H1 (cell line): ENCODE measurements around the gene NET1.

Source experiments
- CEBPB ChIP-seq: IDR thresholded peaks from 2 replicates; pipeline ENCODE4 v1.6.1; 2012; ENCODE audit warnings: low read depth, low read length
- EP300 ChIP-seq, 2 experiments: IDR thresholded peaks; 1 replicate in 1 of 2; 2 replicates in 1 of 2; pipeline ENCODE4 v1.6.1; 2011 to 2012; ENCODE audit warnings: low read depth in 2 of 2, low read length in 2 of 2, mild to moderate bottlenecking in 2 of 2, borderline replicate concordance in 1 of 2, inconsistent platforms in 1 of 2, moderate library complexity in 1 of 2
- GABPA ChIP-seq: IDR thresholded peaks from 2 replicates; pipeline ENCODE4 v1.6.1; 2011; ENCODE audit warnings: mild to moderate bottlenecking, low read length, moderate library complexity, borderline replicate concordance; ENCODE audit not compliant: insufficient read depth
- HDAC6 ChIP-seq: IDR thresholded peaks from one replicate; pipeline ENCODE4 v1.7.1; 2012; ENCODE audit warnings: low read depth, mild to moderate bottlenecking, inconsistent platforms, low read length, moderate library complexity
- POLR2A ChIP-seq, 2 experiments: IDR thresholded peaks; 1 replicate in 1 of 2; 2 replicates in 1 of 2; pipeline ENCODE4 v1.6.1; 2011; ENCODE audit warnings: low read depth in 2 of 2, low read length in 2 of 2, mild to moderate bottlenecking in 2 of 2; ENCODE audit errors: control extremely low read depth in 1 of 2
- RAD21 ChIP-seq, 2 experiments: IDR thresholded peaks in 1 of 2; conservative IDR thresholded peaks in 1 of 2; 2 replicates each; pipeline ENCODE4 v1.6.1; 2011; ENCODE audit warnings: low read depth in 2 of 2, low read length in 2 of 2, improper control_type of control experiment in 1 of 2, inconsistent platforms in 1 of 2, mild to moderate bottlenecking in 1 of 2, moderate library complexity in 1 of 2
- SP1 ChIP-seq: IDR thresholded peaks from 2 replicates; pipeline ENCODE4 v1.6.1; 2011; ENCODE audit warnings: low read depth, low read length
- SP4 ChIP-seq: IDR thresholded peaks from 2 replicates; pipeline ENCODE4 v1.6.1; 2012; ENCODE audit warnings: low read length, inconsistent platforms
- TBP ChIP-seq: IDR thresholded peaks from 2 replicates; pipeline ENCODE4 v1.6.1; 2011; ENCODE audit warnings: low read depth, low read length, improper control_type of control experiment
- TF ChIP-seq, protein P1 (sequence below), 3 experiments: IDR thresholded peaks; 1 replicate in 2 of 3; 2 replicates in 1 of 3; pipeline versions ENCODE4 v1.5.1 to v1.6.1; 2011; ENCODE audit warnings: low read length in 3 of 3, mild to moderate bottlenecking in 3 of 3, inconsistent platforms in 2 of 3, low read depth in 1 of 3, moderate library complexity in 1 of 3; ENCODE audit not compliant: insufficient read depth in 1 of 3; ENCODE audit errors: control extremely low read depth in 1 of 3

DNA sequence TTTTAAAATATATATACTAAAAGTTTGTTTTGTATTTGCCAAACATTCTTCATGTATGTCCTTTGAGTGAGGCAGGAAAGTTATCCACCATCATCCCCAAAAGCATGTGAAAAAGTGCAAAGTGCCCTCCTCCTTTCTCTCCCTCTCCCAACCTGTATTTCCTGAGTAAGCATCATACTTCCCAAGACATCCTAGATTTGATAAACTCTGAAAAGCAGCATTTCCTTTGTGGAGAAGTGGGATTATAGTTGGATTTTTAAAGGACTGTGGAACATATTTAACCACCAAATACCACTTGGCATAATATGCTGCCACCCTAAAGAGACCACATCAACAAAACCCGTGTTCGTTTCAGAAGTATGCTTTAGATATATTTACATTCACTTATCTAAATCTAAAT, 36.9 kb downstream of the NET1 start:
- TF ChIP-seq, protein P1, sequence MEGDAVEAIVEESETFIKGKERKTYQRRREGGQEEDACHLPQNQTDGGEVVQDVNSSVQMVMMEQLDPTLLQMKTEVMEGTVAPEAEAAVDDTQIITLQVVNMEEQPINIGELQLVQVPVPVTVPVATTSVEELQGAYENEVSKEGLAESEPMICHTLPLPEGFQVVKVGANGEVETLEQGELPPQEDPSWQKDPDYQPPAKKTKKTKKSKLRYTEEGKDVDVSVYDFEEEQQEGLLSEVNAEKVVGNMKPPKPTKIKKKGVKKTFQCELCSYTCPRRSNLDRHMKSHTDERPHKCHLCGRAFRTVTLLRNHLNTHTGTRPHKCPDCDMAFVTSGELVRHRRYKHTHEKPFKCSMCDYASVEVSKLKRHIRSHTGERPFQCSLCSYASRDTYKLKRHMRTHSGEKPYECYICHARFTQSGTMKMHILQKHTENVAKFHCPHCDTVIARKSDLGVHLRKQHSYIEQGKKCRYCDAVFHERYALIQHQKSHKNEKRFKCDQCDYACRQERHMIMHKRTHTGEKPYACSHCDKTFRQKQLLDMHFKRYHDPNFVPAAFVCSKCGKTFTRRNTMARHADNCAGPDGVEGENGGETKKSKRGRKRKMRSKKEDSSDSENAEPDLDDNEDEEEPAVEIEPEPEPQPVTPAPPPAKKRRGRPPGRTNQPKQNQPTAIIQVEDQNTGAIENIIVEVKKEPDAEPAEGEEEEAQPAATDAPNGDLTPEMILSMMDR (IDR thresholded peaks at IDR 0.05; ENCODE audit: control extremely low read depth in 1 of 3, insufficient read depth in 1 of 3, low read depth in 1 of 3, low read length in 3 of 3): no peak
- TF ChIP-seq CEBPB (no peak), EP300 (IDR thresholded peaks at IDR 0.05; ENCODE audit: borderline replicate concordance in 1 of 2, low read depth in 2 of 2, low read length in 2 of 2) (no peak), TBP (no peak), GABPA (no peak), SP4 (no peak), RAD21 (IDR thresholded peaks at IDR 0.05 in 1 of 2, conservative IDR thresholded peaks at IDR 0.05 in 1 of 2; ENCODE audit: low read depth in 2 of 2, low read length in 2 of 2) (no peak), HDAC6 (no peak), POLR2A (IDR thresholded peaks at IDR 0.05; ENCODE audit: control extremely low read depth in 1 of 2, low read depth in 2 of 2, low read length in 2 of 2) (no peak), SP1 (no peak)
